OCI-LY7 (cell line): ENCODE results near the gene RPUSD1.

Experiments
- EZH2phosphoT487 ChIP-seq: fragments of 200-600 bp; sonication (generic); IDR thresholded peaks from 2 replicates; pipeline ENCODE4 v1.6.1; 2018; ENCODE audit warnings: low read depth, borderline replicate concordance, mild to moderate bottlenecking, mixed run types, antibody characterized with exemption, low read length, moderate library complexity, mixed read lengths
- TF ChIP-seq, protein P1 (sequence below): fragments of 200-600 bp; sonication (generic); conservative IDR thresholded peaks from 2 replicates; pipeline ENCODE4 v1.5.1; 2014; ENCODE audit warnings: mild to moderate bottlenecking, antibody characterized with exemption, low read length, moderate library complexity, mixed read lengths

DNA sequence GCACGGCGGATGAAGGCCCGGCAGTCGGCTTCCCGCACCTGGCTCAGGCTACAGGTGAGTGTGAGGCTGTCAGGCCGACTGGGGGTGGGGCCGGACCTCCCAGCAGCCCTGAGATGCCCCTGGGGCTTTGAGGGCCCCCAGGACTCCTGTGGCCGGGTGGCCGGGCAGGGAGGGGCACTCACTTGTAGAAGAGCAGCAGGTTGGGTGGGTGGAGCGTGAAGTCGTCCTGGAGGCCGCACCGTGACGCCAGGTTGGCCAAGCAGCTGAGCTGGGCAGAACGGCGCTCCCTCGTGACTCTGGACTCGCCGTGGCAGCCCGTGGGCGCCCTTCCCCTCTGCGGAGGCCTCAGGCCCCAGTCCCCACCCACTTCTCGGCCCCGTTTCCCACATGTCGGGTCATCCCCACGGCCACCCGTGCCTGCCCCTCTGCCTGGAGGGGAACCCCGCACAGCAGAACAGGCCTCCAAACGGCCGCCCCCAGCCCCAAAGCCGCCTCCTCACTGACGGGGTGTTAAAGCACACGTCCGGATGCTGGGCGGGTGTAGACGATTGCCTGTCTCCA lies 12.9 kb downstream of the RPUSD1 start:
- TF ChIP-seq, protein P1, sequence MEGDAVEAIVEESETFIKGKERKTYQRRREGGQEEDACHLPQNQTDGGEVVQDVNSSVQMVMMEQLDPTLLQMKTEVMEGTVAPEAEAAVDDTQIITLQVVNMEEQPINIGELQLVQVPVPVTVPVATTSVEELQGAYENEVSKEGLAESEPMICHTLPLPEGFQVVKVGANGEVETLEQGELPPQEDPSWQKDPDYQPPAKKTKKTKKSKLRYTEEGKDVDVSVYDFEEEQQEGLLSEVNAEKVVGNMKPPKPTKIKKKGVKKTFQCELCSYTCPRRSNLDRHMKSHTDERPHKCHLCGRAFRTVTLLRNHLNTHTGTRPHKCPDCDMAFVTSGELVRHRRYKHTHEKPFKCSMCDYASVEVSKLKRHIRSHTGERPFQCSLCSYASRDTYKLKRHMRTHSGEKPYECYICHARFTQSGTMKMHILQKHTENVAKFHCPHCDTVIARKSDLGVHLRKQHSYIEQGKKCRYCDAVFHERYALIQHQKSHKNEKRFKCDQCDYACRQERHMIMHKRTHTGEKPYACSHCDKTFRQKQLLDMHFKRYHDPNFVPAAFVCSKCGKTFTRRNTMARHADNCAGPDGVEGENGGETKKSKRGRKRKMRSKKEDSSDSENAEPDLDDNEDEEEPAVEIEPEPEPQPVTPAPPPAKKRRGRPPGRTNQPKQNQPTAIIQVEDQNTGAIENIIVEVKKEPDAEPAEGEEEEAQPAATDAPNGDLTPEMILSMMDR, result no peak
- TF ChIP-seq EZH2phosphoT487, result no peak
